Measurements from ENCODE around the gene NUDT16L1.

The NUDT16L1 gene

DNA sequence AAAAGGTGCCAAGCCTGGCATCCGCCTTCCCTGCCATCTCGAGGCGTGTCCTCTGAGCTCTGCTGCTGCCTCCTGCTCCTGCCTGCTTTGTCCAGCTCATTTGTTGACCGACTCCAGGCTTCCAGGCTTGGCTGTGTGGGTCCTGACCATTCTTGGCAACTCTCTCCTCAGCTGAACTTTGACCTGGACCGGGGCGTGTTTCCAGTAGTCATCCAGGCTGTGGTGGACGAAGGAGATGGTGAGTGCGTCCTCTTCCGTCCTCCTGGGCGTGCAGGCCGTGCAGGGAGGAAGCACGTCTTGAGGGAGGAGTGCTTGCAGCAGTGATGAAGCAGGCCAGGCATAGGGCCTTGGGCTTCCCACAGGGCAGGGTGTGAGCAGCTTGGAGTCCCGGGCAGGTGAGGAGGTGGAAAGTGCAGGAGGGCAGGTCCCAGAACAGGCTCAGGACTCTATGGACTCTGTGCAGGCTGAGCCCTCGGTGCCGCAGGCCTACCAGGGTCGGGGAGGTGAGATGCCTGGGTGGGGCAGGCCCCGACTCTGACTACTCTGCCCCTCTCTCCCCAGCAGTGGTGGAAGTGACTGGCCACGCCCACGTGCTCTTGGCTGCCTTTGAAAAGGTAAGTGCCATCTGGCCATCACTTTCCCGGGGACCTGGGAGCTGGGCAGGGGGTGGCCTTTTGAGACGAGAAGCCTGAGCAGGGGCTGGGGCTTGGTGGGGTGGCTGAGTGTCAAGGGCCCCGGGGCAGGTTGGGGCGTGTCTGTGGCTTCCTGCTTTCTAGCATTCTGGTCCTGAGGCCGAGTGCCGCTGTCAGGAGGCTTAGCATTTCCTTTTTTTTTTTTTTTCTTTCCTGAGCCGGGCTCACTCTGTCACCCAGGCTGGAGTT lies 28.6 kb upstream of the NUDT16L1 start:
- DNase-seq: no peak

DNA sequence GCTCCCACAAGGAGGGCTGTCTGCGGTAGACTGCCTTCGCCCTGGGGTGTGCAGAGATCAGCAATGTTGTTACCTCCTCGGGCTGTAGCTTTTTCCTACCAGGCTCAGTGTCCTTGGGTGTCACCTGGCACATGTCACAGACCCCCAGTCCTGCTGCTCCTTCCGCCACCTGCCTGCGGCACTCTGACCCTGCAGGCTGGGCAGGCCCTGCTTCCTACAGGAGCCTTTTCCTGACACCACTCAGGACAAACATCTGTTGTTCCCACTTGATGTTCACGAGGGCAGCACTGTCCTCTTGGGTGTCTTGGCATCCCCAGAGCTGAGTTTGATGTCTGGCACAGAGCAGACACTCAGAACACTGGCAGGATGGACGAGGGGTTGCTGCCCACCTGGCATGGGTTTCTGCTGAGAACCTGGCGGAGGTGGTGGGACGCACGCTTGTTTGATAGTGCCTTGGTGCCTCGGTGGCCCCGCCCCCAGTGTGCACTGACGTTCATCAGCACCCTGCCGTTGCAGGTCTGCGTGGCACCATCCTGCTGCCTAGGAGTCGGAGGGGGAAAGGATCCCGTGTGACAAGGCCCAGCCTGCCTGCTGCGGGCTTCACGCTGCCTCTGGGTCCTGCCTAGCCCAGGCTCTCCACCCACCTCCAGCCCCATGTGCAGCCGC lies 26.7 kb upstream of the NUDT16L1 start:
- no peak for DNase-seq

DNA sequence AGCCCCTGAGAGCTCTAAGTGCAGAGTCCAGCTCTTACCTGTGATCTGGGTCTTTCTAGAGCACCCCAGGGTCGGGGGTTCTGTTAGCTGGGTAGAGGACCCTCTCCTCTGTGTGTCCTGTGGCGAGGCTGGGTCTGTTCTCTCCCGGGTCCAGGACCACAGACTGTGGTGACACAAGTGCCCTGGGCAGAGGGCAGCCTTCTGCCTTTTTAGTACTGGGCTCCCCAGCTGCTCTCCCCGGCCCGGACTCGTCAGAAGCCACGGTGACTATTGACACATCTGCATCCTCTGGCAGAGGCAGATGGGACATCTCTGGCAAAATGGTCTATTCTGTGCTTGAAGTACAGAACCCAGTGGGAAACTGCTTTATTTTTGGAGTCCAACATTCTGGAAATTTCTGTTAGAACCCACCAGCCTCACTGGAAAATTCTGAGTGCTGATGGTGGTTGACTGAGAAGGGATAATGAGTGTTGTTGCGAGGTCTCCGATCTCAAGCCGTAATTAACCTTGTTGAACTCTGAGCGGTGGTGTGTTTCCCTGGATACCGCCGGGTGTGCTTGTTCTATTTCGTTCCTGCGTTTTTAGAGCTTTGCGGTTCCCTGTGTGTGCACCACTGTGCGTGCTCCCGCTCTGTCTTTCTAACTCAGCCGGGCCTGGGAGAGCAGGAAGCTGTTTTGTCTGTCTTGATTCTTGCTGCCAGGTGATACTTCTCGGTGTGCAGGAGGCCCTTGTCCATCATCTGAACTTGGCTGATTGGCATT lies 26.0 kb upstream of the NUDT16L1 start:
- DNase-seq: peak in 1 of 2 experiments; percentile 32

DNA sequence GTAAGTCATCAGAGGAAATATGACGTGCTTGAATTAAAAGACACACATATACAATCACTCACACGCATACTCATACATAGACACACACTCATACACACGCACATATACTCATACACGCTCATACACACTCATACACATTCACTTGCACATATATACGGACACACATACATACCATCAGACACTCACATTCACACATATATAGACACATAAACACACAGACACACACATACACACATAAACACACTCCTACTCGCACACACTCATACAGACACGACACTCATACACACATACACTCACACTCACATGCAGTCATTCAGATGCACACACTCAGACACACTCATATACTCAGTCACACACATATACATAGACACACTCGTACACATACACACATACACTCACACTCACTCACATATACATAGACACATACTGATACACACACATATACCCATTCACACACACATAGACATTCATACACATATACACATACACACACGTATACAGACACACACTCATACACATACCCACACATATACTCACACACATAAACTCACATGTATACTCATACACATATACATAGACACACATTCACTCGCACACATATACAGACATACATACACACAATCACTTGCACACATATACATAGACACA lies 24.9 kb upstream of the NUDT16L1 start:
- DNase-seq: no peak

DNA sequence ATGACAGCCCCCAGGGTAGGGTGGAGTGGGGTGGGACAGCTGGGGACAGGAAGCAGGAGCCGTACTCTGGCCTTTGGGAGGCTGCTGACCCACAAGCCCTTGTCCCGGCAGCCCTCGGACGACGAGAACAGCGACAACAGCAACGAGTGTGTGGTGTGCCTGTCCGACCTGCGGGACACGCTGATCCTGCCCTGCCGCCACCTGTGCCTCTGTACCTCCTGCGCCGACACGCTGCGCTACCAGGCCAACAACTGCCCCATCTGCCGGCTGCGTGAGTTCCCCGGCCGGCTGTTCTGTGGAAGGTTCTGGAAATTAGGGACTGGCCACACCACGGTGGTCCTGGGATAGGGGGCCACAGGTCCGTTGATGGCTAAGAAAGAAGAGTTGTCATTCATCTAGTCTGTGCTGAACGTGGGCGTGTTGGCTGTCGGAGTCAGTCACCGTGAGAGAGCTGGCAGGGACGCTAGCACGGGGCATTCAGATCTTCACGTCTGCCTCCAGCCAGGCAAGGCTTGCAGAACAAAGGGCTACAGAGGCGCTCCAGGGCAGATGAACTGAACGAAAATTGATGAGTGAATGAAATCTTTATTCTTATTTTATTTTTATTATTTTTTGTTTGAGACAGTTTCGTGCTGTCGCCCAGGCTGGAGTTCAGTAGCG lies 19.8 kb upstream of the NUDT16L1 start:
- no peak for DNase-seq

DNA sequence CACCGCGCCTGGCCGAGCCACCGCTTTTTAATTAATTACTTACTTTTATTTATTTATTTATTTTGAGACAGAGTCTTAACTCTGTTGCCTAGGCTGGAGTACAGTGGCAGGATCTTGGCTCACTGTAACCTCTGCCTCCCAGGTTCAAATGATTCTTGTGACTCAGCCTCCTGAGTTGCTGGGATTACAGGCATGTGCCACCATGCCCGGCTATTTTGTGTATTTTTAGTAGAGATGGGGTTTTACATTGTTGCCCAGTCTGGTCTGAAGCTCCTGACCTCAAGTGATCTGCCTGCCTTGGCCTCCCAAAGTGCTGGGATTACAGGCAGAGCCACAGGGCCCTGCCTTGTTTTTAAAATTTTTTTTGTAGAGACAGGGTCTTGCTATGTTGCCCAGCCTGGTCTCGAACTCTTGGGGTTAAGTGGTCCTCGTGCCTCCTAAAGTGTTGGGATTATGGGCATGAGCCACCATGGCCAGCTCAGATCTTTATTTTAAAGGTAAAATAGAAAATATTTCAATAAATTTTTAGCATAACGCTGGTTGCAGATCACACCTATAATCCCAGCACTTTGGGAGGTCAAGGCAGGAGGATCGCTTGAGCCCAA lies 18.3 kb upstream of the NUDT16L1 start:
- DNase-seq: no peak

DNA sequence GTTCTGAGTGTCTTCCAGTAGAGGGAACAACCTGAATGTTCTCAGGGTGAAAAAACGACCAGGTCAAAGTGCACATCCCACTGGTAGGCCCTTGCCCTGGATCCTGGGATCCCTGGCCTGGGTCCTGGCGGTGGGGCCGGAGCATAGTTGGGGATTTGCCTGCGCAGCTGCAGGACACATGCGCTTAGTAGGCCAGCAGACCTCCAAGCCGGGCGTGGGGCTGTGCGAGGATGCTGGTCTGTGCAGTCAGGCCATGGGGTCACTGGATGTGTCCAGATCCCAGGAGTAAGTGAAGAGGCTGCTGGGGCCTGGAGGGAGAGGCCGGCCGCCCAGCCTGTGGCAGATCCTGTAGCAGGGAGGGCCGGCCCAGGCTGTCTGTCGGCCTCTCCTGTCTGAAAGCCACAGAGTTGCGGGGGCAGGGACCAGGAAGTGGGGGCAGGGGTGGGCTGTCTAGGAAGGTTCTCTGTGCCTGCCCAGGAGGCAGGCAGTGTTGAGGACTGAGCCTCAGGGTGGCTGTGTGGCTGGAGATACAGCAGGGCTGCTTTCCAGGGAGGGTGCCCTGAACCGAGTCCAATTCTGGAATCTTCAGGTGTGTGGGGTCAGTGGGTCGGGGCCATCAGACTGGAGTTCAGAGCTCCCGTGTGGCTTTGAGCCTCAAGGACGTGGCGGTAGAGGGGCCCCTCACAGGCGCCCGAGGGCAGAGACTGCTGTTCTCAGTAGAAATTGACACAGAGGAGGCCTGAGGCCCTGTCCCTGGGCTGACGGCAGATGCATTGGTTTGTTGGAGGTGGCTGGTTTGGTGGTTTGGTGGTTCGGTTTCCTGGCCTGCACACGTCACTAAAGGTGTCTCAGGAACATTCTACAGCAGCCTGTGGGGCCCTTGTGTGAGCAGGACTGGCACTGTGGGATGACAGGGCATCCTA lies 17.2 kb upstream of the NUDT16L1 start:
- DNase-seq: no peak

DNA sequence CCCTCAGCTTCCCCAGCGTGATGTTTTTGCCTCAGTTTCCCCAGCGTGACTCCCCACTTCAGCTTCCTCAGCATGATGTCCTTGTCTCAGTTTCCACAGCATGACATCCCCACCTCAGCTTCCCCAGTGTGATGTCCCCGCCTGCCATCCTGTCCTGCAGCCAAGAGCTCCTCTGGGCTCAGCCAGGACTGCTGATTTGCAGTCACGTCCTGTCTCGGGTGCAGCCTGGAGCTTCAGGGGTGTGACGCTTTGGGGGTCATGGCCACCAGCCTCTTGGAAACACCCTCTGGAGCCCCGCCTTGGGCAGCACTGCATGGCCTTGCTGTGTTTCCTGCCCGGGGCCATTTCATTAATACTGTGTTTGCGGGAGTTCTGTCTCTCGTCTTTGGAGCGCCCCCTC lies 16.5 kb upstream of the NUDT16L1 start:
- DNase-seq: no peak

DNA sequence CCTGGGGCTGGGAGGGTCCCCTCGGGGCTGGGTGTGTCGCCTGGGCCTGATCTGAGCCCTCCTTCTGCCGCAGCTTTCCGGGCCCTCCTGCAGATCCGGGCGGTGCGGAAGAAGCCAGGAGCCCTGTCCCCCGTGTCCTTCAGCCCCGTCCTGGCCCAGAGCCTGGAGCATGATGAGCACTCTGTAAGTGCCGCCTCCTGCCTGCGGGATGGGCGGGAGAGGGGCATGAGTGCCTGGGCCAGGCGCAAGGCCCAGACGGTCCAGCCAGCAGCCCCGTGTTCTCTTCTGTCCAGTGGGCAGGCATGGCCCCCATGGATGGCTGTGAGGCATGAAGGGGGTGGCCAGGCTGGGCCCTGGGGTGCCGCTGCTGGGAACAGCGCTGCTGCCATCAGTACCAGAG lies 16.0 kb upstream of the NUDT16L1 start:
- no peak for DNase-seq

DNA sequence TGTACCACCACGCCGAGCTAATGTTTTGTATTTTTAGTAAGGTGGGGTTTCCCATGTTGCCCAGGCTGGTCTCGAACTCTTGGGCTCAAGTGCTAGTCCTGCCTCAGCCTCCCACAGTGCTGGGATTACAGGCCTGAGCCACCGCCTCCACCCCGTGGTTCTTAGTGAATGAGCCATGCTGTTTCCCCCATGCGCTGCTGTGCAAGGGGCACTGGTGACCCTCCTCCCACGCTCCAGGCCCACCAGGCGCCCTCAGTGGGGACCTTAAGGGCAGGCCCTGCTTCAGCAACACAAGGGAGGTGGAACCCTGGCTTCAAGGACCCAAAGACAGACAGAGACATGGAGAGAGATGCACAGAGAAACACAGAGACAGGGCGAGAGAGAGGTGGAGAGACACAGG lies 15.4 kb upstream of the NUDT16L1 start:
- no peak for DNase-seq

DNA sequence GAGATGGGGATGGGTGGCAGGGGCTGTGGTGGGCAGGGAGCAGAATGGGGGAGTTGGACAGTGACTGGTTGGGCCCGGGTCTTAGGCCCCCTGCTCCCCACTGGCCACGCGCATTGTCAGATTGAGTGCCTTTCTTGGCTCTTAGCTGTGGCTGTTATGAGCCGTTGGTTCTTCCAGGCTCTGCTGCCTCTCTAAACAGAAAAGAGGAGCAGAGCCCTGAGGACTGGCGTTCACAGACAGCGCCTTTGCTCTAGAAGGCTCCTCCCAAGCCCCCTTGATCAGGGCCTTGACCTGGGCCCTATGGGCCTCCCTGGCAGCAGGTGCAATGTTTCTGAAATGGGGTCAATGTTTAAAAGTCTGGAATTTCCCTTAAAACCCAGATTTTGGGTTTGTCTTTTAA lies 14.8 kb upstream of the NUDT16L1 start:
- no peak for DNase-seq

DNA sequence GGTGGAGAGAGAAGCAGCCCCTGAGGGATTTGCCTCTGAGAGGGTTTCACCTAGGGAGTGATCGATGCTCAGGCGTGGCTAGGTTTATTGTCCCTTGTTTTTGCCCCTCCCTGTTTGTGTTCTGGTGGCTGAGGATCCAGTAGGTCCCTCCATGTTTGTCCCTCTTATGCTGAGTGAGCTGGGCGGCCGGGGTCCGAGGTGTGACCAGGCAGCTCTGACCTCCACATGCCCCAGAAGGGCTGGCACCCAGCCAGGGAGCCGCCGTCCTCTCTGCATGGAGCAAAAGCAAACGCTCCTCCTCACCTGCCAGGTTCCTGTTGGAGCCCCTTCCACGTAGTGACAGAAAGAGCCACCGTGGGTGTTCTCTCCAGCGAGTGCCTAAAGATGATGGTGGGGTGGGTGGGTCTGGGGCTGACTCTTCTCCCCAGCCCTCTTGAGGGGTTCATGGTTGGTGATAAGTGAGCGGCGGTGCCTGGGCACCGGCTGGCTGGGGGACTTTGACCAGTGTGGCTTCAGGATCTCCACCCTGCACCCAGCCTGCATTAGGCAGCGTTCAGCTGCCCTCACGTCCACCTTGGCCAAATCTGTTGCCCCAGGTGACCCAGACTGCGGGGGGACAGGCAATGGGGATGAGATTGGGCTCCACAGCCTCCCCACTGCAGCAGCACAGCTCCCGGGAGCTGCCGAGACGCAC lies 14.1 kb upstream of the NUDT16L1 start:
- DNase-seq: no peak

DNA sequence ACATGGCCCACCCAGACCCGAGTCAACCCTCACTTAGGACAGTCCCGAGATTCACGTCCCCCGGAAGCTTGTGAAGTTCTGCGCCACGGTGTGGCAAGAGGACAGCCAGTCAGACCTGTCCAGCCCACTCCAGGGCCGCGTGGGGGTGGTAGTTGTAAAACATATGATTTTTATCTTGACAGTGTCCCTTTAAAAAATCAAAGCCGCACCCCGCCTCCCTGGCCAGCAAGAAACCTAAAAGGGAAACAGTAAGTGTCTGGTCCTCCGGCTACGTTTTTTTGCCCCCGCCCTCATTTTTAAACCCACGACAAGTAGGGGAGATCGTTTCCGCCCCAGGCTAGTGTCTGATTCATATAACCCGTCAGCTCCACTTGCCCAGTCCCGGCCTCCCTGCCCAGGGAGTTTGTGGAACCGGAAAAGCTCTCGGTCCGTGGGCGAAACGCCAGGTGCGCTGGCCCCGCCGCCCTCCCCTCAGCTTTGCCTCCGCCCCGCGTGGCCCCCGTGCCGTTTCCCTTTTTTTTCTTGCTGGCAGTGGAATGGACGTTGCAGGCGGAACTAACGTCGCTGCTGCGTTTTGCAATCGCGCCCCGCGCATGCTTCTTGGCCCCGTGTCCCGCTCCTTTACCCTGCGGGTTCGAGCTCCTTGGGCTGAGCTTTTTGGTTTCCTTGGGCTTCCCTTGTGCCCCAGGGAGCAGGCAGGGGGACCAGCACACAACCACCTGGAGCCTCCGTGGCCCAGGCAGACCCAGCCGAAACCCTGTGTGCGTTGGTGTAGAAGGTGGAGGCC lies 13.3 kb upstream of the NUDT16L1 start:
- no peak for DNase-seq

DNA sequence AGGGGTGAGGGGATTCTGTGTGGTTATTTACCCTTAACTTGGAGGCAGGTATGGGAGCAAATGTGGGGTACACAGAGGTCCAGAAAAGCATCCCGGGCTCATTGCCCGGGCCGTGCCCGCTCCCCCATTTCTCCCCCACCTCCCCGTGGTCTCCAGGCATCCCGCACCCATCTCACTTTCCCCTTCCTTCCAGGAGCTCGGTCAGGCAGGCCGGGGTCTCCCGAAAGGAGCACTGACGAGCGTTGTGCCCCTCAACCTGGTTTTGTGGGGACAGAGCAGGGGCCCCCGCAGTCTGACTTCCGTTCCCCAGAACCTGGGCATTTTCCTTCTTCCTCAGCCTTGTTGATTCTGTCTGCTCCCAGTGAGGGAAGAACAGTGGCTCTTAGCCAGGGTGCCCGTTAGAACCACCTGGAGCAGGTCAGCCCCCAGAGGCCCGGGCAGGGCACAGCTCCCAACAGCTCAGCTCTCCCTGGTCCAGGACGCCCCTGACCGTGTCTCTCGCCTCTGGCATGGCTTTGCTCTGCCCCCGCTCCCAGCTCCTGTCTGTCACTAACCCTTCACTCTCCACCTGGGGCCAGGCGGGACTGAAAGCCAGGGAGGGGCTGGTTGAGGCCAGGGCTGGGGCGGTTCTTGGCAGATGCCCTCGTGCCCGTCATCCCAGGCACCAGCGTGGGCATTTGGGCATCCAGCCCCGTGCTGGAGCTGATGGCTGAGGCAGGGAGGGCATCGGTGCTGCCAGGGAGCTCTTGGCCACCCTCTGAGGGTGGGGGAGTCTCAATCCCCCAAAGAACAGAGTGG lies 12.5 kb upstream of the NUDT16L1 start:
- DNase-seq: no peak

DNA sequence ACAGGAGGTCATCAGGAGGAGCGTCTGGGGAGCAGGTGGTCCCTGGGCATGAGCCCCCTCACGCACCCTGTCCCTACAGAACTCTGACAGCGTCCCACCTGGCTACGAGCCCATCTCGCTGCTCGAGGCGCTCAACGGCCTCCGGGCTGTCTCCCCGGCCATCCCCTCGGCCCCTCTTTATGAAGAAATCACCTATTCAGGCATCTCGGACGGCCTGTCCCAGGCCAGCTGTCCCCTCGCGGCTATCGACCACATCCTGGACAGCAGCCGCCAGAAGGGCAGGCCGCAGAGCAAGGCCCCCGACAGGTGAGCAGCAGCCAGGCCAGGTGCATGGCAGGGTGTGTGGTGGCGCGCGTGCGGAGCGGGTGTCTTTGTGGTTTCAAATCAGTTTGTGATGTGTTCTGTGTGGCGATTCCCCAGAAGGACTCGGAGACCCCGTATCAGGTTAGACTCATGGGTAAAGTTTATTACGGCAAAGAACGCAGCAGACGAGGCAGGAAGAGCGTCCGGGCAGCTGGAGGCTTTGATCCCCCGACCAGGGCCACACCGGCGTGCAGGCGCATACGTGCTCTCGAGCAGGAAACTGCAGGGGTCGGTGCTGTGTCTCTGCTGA lies 11.8 kb upstream of the NUDT16L1 start:
- DNase-seq: no peak

DNA sequence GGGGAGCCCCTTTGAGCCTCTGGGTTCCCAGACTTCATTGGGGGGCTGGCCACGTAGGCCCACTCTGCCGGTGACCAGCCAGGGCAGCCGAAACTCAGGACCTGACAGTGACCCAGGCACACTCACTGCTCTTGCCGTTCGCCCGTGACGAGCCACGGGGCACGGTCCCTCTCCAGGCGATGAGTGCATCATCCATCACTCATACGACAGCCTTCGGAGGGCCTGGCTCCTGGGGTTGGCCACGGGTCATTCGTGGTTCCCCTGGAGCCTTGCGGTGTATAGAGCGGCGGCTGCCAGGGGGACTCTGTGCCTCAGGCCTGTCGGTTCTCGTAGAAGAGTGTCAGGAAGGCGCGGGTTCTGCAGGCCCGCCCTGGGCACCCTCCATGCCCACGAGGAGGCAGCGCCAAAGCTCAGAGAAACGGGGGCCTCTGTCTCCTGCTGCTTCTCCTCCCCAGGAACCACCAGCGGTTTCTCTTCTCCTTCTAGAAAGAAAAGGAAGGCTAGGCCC lies 11.2 kb upstream of the NUDT16L1 start:
- DNase-seq: no peak

DNA sequence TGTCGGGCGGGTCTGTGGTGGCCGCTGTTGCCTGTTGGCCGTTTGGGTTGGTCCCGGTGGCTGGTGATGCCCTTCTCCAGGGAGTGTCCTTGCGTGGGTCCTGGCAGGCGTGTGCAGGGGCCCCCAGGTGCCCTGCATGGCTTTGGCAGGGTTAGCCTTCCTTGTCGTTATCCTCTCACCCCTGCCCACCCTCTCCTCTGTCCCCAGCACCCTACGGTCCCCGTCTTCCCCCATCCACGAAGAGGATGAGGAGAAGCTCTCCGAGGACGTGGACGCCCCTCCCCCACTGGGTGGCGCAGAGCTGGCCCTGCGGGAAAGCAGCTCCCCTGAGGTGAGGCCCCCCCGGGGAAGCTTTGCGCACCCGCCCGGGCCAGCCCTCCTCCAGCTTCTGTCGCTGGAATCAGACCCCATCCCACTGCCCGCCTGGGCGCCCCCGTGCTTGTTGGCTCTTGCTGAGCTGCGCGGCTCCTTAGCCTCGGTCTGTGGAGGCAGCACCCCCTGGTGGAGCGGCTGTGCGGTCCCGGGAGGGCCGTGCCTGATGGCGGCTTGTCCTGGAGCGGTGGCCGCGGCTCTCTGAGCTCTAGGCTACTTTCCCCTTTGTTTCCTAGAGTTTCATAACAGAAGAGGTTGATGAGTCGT lies 10.6 kb upstream of the NUDT16L1 start:
- DNase-seq: no peak
